ENCODE data around the gene GRIK4. TPM values are rescaled to one million over a fixed set of nuclear protein-coding genes. Genes with fewer than 3 reads are reported as not detected.

The GRIK4 gene
- total and polyA plus RNA-seq, 9 of the 15 experiments (the other 6 are each of a cell fraction or from before 2014, with no cell fraction given): not detected

DNA sequence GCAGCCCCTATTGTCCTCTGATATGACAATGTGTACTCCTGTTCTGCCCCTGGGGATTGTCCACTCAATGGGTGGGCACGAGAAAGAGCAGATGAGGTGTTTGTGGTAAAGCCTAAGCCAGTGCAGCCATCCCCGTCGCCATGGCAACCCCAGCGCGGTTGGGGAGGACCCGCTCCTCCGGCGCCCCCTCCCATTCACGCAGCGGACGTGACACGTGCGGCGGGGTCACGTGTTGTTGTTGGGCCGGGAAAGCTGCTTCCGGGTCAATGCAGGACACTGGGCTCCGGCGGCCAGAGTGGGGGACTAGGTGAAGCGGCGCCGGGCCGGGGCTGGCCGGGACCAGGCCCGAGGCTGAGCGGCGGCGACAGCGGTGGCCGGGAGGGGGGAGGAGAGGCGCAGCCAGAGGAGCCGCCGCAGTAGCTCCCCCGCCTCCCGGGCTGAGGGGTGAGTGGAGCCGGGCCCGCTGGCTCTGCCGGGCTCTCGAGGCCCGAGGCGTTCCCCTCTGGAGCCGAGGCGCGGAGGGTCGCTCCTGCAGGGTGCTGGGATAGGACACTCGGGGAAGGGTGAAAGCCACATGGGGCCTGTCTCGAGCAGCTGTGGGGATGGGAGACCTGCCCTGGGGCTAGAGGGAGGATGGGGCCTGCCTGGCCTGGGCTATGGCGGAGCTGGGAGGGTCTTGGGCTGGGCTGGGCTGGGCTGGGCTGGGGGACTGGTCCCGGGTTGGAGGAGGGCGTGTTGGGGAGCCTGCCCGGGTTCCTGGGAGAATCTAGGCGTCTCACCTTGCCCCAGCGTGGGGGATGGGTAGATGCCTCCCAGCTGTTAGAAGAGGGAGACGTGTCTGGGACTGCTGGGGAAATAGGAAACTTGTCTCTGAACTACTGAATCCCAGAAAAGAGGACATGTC lies 512.6 kb downstream of the GRIK4 start, which contains the start of gene TBCEL (continued):
- TF ChIP-seq, protein P1, sequence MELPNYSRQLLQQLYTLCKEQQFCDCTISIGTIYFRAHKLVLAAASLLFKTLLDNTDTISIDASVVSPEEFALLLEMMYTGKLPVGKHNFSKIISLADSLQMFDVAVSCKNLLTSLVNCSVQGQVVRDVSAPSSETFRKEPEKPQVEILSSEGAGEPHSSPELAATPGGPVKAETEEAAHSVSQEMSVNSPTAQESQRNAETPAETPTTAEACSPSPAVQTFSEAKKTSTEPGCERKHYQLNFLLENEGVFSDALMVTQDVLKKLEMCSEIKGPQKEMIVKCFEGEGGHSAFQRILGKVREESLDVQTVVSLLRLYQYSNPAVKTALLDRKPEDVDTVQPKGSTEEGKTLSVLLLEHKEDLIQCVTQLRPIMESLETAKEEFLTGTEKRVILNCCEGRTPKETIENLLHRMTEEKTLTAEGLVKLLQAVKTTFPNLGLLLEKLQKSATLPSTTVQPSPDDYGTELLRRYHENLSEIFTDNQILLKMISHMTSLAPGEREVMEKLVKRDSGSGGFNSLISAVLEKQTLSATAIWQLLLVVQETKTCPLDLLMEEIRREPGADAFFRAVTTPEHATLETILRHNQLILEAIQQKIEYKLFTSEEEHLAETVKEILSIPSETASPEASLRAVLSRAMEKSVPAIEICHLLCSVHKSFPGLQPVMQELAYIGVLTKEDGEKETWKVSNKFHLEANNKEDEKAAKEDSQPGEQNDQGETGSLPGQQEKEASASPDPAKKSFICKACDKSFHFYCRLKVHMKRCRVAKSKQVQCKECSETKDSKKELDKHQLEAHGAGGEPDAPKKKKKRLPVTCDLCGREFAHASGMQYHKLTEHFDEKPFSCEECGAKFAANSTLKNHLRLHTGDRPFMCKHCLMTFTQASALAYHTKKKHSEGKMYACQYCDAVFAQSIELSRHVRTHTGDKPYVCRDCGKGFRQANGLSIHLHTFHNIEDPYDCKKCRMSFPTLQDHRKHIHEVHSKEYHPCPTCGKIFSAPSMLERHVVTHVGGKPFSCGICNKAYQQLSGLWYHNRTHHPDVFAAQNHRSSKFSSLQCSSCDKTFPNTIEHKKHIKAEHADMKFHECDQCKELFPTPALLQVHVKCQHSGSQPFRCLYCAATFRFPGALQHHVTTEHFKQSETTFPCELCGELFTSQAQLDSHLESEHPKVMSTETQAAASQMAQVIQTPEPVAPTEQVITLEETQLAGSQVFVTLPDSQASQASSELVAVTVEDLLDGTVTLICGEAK (IDR thresholded peaks at IDR 0.05): peak; percentile 85
- TF ChIP-seq, protein P1 (CRISPR knock-in tag; IDR thresholded peaks at IDR 0.05): no peak
- TF ChIP-seq, protein P2, sequence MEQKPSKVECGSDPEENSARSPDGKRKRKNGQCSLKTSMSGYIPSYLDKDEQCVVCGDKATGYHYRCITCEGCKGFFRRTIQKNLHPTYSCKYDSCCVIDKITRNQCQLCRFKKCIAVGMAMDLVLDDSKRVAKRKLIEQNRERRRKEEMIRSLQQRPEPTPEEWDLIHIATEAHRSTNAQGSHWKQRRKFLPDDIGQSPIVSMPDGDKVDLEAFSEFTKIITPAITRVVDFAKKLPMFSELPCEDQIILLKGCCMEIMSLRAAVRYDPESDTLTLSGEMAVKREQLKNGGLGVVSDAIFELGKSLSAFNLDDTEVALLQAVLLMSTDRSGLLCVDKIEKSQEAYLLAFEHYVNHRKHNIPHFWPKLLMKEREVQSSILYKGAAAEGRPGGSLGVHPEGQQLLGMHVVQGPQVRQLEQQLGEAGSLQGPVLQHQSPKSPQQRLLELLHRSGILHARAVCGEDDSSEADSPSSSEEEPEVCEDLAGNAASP (IDR thresholded peaks at IDR 0.05): no peak
- TF ChIP-seq ESRRA (IDR thresholded peaks at IDR 0.05; ENCODE audit: borderline replicate concordance, low read depth) (peak; percentile 36; the same call in 1 of the 2 replicates), NRF1 (conservative IDR thresholded peaks at IDR 0.05 in 1 of 2, IDR thresholded peaks at IDR 0.05 in 1 of 2) (no peak), SP2 (IDR thresholded peaks at IDR 0.05; ENCODE audit: extremely low read depth, low read depth, low read length, poor library complexity, severe bottlenecking) (no peak)
- TF ChIP-seq, protein P3, sequence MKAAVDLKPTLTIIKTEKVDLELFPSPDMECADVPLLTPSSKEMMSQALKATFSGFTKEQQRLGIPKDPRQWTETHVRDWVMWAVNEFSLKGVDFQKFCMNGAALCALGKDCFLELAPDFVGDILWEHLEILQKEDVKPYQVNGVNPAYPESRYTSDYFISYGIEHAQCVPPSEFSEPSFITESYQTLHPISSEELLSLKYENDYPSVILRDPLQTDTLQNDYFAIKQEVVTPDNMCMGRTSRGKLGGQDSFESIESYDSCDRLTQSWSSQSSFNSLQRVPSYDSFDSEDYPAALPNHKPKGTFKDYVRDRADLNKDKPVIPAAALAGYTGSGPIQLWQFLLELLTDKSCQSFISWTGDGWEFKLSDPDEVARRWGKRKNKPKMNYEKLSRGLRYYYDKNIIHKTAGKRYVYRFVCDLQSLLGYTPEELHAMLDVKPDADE (conservative IDR thresholded peaks at IDR 0.05; ENCODE audit: control insufficient read depth, low read depth, low read length): 0 out of 2 replicates have a peak, but pooled peaks have one; percentile 41
- TF ChIP-seq, protein P4, sequence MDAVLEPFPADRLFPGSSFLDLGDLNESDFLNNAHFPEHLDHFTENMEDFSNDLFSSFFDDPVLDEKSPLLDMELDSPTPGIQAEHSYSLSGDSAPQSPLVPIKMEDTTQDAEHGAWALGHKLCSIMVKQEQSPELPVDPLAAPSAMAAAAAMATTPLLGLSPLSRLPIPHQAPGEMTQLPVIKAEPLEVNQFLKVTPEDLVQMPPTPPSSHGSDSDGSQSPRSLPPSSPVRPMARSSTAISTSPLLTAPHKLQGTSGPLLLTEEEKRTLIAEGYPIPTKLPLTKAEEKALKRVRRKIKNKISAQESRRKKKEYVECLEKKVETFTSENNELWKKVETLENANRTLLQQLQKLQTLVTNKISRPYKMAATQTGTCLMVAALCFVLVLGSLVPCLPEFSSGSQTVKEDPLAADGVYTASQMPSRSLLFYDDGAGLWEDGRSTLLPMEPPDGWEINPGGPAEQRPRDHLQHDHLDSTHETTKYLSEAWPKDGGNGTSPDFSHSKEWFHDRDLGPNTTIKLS (IDR thresholded peaks at IDR 0.05; ENCODE audit: borderline replicate concordance, low read depth): peak; percentile 62; the same call in 1 of the 2 replicates
- TF ChIP-seq, protein P5, sequence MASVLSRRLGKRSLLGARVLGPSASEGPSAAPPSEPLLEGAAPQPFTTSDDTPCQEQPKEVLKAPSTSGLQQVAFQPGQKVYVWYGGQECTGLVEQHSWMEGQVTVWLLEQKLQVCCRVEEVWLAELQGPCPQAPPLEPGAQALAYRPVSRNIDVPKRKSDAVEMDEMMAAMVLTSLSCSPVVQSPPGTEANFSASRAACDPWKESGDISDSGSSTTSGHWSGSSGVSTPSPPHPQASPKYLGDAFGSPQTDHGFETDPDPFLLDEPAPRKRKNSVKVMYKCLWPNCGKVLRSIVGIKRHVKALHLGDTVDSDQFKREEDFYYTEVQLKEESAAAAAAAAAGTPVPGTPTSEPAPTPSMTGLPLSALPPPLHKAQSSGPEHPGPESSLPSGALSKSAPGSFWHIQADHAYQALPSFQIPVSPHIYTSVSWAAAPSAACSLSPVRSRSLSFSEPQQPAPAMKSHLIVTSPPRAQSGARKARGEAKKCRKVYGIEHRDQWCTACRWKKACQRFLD (CRISPR knock-in tag; IDR thresholded peaks at IDR 0.05): no peak

All from K562 (cell line).